Measurements from ENCODE around the gene BRD7.
A peak's percentile ranks its signal among the peaks of the same experiment; 100 is the strongest.

Gene BRD7

DNA sequence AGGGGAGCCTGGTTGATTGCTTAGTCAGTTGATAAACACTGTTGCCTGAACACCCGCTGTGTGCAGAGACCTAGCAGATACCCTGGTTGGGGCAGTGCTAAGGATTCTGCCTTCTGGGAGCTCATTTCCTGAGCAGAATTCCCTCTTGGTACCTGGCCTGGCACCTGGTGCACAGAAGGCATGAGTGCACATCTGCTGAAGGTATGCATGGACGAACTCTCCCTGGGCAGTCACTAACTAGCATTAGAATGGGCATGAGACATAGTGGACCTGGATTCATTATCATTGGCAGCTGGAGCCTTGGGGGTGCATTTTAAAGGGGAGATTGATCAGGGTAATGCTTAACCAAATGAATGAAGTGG, 89.3 kb downstream of the BRD7 start:
- peaks cover 10% of the 10 kb centered on the region for H3K36me3 ChIP-seq (ENCODE audit: control insufficient read depth, insufficient read depth, low read length)
- no peak overlapping the region for H3K4me3 ChIP-seq (replicated peaks; ENCODE audit: low read depth, low read length)
- DNase-seq (ENCODE audit: extremely low read depth, insufficient read length), result peak; percentile 4
- no peaks in the 10 kb centered on the region for H3K27me3 ChIP-seq (replicated peaks; ENCODE audit: control insufficient read depth, insufficient read depth, low read length)
- TF ChIP-seq, protein P1, sequence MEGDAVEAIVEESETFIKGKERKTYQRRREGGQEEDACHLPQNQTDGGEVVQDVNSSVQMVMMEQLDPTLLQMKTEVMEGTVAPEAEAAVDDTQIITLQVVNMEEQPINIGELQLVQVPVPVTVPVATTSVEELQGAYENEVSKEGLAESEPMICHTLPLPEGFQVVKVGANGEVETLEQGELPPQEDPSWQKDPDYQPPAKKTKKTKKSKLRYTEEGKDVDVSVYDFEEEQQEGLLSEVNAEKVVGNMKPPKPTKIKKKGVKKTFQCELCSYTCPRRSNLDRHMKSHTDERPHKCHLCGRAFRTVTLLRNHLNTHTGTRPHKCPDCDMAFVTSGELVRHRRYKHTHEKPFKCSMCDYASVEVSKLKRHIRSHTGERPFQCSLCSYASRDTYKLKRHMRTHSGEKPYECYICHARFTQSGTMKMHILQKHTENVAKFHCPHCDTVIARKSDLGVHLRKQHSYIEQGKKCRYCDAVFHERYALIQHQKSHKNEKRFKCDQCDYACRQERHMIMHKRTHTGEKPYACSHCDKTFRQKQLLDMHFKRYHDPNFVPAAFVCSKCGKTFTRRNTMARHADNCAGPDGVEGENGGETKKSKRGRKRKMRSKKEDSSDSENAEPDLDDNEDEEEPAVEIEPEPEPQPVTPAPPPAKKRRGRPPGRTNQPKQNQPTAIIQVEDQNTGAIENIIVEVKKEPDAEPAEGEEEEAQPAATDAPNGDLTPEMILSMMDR (IDR thresholded peaks at IDR 0.05; ENCODE audit: insufficient read depth, low read length, poor library complexity, severe bottlenecking), result no peak

DNA sequence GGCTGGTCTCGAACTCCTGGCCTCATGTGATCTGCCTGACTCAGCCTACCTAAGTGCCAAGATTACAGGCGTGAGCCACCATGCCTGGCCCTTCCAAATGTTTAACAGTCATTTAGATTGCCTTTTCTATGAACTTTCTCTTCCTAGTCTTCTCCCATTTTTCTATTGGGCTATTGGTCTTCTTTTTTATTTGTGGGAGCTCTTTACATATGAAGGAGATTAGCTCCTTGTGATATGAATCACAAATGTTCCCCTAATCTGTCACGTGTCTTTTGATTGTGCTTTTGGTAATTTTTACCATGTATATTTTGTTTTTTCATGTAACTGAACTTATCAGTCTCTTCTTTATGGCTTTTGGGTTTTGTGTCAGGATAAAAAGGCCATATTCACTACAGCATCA, 90.5 kb downstream of the BRD7 start:
- TF ChIP-seq, protein P1 (IDR thresholded peaks at IDR 0.05; ENCODE audit: insufficient read depth, low read length, poor library complexity, severe bottlenecking), result no peak
- no peak overlapping the region for H3K4me3 ChIP-seq (replicated peaks; ENCODE audit: low read depth, low read length)
- peaks cover 3% of the 10 kb centered on the region for H3K36me3 ChIP-seq (ENCODE audit: control insufficient read depth, insufficient read depth, low read length)
- no peaks in the 10 kb centered on the region for H3K27me3 ChIP-seq (replicated peaks; ENCODE audit: control insufficient read depth, insufficient read depth, low read length)
- no peak for DNase-seq (ENCODE audit: extremely low read depth, insufficient read length)

DNA sequence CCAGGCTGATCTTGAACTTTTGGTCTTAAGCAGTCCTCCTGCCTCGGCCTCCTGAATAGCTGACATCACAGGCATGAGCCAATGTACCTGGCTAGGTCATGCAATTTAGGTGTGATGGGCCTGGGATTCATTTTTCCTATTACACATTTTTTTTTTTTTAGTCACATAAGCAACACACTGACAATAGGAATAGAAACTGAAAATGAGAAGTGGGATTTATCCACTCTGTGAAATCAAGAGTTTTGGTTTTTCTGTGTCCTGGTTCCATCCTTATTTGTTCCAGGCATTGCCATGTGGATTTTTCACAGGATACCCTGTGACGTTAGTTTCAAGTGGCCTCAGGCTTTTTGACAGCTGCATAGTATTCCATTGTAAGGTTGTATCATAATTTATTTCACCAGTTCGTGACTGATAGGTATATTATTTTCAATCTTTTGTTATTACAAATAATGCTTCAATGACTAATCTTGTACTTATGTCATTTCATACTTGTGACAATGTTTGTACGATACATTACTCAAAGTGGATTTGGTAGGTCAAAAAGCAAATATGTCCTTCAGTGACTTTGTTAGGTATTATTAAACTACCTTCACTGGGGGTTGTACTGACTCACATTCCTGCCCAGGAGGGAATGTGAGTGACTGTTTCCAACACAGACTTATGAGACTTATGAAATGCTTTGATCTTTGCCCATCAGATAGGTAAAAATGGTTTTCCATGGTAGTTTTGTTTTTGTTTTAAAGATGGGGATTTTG, 91.8 kb downstream of the BRD7 start:
- no peak for DNase-seq (ENCODE audit: extremely low read depth, insufficient read length)
- Histone ChIP-seq H3K36me3 (ENCODE audit: control insufficient read depth, insufficient read depth, low read length) (peaks cover 3% of the 10 kb centered on the region), H3K4me3 (replicated peaks; ENCODE audit: low read depth, low read length) (no peak overlapping the region), H3K27me3 (replicated peaks; ENCODE audit: control insufficient read depth, insufficient read depth, low read length) (no peaks in the 10 kb centered on the region)
- TF ChIP-seq, protein P1 (IDR thresholded peaks at IDR 0.05; ENCODE audit: insufficient read depth, low read length, poor library complexity, severe bottlenecking), result no peak

DNA sequence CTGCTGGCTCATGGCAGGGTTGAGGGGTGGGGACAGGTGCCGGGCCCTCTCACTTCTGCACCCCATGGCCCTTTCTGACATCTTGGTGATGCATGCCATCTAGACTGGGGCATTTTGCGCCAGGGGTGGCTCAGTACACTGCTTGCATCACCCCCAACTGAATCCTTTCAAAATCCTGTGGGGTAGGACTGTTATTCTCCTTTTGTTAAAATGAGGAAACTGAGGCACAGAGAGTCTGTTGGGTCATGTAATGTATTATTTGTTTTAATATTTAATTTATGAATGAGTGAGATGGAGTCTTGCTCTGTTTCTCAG, 92.5 kb downstream of the BRD7 start:
- no peak overlapping the region for H3K4me3 ChIP-seq (replicated peaks; ENCODE audit: low read depth, low read length)
- TF ChIP-seq, protein P1 (IDR thresholded peaks at IDR 0.05; ENCODE audit: insufficient read depth, low read length, poor library complexity, severe bottlenecking), result no peak
- peaks cover 3% of the 10 kb centered on the region for H3K36me3 ChIP-seq (ENCODE audit: control insufficient read depth, insufficient read depth, low read length)
- no peaks in the 10 kb centered on the region for H3K27me3 ChIP-seq (replicated peaks; ENCODE audit: control insufficient read depth, insufficient read depth, low read length)
- DNase-seq (ENCODE audit: extremely low read depth, insufficient read length), result no peak

DNA sequence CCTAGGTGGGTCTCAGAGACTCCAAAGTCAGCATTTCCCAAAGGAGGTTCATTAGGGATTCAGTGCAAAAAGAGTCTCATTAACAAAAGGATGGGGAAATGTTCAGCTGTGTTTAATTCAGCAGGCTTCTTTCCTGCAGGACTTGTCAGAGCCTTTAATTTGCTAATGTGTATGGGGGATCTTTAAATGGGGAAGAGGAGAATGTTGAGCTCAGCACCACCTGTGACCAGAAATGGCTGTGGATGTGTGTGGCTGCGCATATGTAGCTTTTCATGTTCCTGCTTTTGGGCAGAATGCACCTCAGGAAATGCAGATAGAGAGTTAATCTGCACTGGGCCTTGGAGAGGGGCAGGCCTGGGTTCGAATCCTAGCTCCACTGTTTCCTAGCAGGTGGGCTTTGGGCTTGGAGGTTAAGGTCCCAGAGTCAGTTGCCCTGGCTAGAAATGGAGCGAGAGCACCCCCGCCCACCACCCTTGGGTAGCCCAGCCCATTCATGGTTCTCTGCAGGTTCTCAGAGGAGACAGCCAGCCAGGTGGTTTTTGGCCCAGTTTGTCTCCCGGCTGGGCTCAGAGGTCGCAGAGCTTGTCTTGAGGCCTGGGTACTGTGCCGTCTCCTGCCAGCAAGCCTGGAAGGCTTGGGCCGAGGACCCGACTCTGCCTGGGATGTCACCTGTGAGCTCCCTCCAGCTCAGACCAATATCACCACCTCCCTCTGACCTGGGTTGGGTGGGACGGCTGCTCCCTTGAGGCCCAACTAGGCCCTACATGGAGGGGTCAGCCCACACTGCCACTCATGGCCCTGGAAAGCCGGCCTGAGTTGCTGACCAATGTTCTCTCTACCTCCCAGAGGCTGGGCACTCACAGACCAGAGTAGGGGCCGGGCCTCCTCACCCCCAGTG, 93.1 kb downstream of the BRD7 start:
- H3K27me3 ChIP-seq (replicated peaks; ENCODE audit: control insufficient read depth, insufficient read depth, low read length), result no peaks in the 10 kb centered on the region
- TF ChIP-seq, protein P1 (IDR thresholded peaks at IDR 0.05; ENCODE audit: insufficient read depth, low read length, poor library complexity, severe bottlenecking), result no peak
- peak overlapping the region; percentile 85 for H3K4me3 ChIP-seq (replicated peaks; ENCODE audit: low read depth, low read length)
- peaks cover 3% of the 10 kb centered on the region for H3K36me3 ChIP-seq (ENCODE audit: control insufficient read depth, insufficient read depth, low read length)
- DNase-seq (ENCODE audit: extremely low read depth, insufficient read length), result no peak

Measured in GM06990 (cell line).